PC-3 (cell line): Measurements from ENCODE around the gene MYH10.

Source experiments
- CTCF ChIP-seq: fragments of 300-600 bp; sonication (generic); conservative IDR thresholded peaks from 2 replicates; pipeline ENCODE4 v1.5.1; 2017; ENCODE audit warnings: antibody characterized with exemption, low read depth, mild to moderate bottlenecking, low read length
- EZH2 ChIP-seq: fragments of 300-600 bp; sonication (generic); IDR thresholded peaks from one replicate; pipeline ENCODE4 v1.6.1; 2017; ENCODE audit warnings: antibody characterized with exemption, mild to moderate bottlenecking, low read length; ENCODE audit not compliant: unreplicated experiment

- no peak for TF ChIP-seq CTCF
- no peak for TF ChIP-seq EZH2
Measured at GRCh38 chr17:8583954-8584353, 46.6 kb downstream of the MYH10 start.
